ENCODE data around the gene PTBP2.

DNA sequence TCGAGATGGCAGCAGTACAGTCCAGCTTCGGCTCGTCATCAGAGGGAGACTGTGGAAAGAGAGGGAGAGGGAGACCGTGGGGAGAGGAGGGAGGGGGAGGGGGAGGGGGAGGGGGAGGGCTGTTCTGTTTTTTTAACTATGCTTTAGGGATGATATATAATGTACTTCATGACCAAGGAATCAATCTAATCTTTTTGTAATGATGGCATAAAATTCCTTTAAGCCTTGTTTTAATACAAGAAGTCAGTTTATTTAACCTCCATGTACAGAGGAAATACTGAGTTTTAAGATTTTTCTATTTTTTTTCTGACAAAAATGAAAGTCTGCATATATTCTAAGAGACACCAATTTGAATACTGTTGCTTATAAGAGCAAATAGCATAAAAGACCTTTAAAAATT lies 41.9 kb downstream of the PTBP2 start:
- TF ChIP-seq POLR2A (IDR thresholded peaks at IDR 0.05) (no peak), POLR2AphosphoS5 (IDR thresholded peaks at IDR 0.05) (no peak)
- TF ChIP-seq, protein P1, sequence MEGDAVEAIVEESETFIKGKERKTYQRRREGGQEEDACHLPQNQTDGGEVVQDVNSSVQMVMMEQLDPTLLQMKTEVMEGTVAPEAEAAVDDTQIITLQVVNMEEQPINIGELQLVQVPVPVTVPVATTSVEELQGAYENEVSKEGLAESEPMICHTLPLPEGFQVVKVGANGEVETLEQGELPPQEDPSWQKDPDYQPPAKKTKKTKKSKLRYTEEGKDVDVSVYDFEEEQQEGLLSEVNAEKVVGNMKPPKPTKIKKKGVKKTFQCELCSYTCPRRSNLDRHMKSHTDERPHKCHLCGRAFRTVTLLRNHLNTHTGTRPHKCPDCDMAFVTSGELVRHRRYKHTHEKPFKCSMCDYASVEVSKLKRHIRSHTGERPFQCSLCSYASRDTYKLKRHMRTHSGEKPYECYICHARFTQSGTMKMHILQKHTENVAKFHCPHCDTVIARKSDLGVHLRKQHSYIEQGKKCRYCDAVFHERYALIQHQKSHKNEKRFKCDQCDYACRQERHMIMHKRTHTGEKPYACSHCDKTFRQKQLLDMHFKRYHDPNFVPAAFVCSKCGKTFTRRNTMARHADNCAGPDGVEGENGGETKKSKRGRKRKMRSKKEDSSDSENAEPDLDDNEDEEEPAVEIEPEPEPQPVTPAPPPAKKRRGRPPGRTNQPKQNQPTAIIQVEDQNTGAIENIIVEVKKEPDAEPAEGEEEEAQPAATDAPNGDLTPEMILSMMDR (IDR thresholded peaks at IDR 0.05): no peak

All from breast epithelium (tissue), 3 donors.